Endothelial cell of umbilical vein (primary cell): ENCODE data around the gene TTC13. TPM values are rescaled to one million over a fixed set of nuclear protein-coding genes. Genes with fewer than 3 reads are reported as not detected.

ENCODE experiments used
- BruUV-seq: library from RNA; stranded (reverse); fragments of 400-500 nt; replicated peaks from 2 replicates; lab custom pipeline; 2021; lab: Mats Ljungman, UMichigan
- CTCF ChIA-PET: fragments of 300-600, 350-600 bp; sonication (Branson Sonifier 250); formaldehyde crosslinking; loops from one replicate; lab custom pipeline; 2021; ENCODE audit warnings: antibody characterized with exemption, inconsistent platforms; lab: Charles Lee
- POLR2A ChIA-PET: fragments of 300-600, 350-600 bp; sonication (Branson Sonifier 250); formaldehyde crosslinking; loops from one replicate; lab custom pipeline; 2021; ENCODE audit warnings: antibody characterized with exemption, inconsistent platforms; lab: Charles Lee
- DNase-seq: peaks from one replicate; pipeline ENCODE4 v3.0.0-alpha.2; 2011; ENCODE audit warnings: low read depth, low spot score
- FAIRE-seq: peaks from 2 replicates; lab custom pipeline; 2011; peaks lifted over from hg19 to GRCh38; lab: Jason Lieb, UNC
- H2AFZ ChIP-seq: 2 replicates; pipeline ENCODE4 v1.6.0; 2012; ENCODE audit warnings: low read depth, low read length, control low read depth, inconsistent platforms
- H3K27ac ChIP-seq: 2 replicates; pipeline ENCODE4 v1.5.1; 2011; ENCODE audit warnings: low read depth, mild to moderate bottlenecking, control low read depth, low read length, moderate library complexity; ENCODE audit not compliant: insufficient read depth
- H3K27me3 ChIP-seq, 2 experiments: 2 replicates each; pipeline versions ENCODE4 v1.6.0 to v1.6.1; 2011; ENCODE audit warnings: low read length in 2 of 2, mixed read lengths in 1 of 2; ENCODE audit not compliant: control insufficient read depth in 2 of 2, insufficient read depth in 2 of 2
- H3K36me3 ChIP-seq, 2 experiments: 2 replicates in 1 of 2; 3 replicates in 1 of 2; pipeline ENCODE4 v1.5.1; 2011; ENCODE audit warnings: low read length in 2 of 2, mild to moderate bottlenecking in 1 of 2, moderate library complexity in 1 of 2; ENCODE audit not compliant: control insufficient read depth in 2 of 2, insufficient read depth in 2 of 2; ENCODE audit errors: extremely low read depth in 1 of 2
- H3K4me1 ChIP-seq: 3 replicates; pipeline ENCODE4 v1.5.1; 2011; ENCODE audit warnings: mild to moderate bottlenecking, low read length; ENCODE audit not compliant: control insufficient read depth, insufficient read depth; ENCODE audit errors: extremely low read depth
- H3K4me2 ChIP-seq: 2 replicates; pipeline ENCODE4 v1.6.1; 2011; ENCODE audit warnings: low read length, control low read depth, mixed read lengths; ENCODE audit not compliant: insufficient read depth
- H3K4me3 ChIP-seq, 3 experiments: fragments of 200-600 bp in 1 of 3; sonication (generic), shearing (Covaris generic) in 1 of 3; replicated peaks in 1 of 3; 2 replicates each; pipeline ENCODE4 v1.5.1; 2011 to 2016; ENCODE audit warnings: control low read depth in 3 of 3, low read length in 3 of 3, mild to moderate bottlenecking in 2 of 3, inconsistent platforms in 1 of 3, low read depth in 1 of 3, moderate library complexity in 1 of 3; ENCODE audit not compliant: insufficient read depth in 1 of 3
- H3K79me2 ChIP-seq: 2 replicates; pipeline ENCODE4 v1.6.0; 2012; ENCODE audit warnings: low read length, inconsistent platforms; ENCODE audit not compliant: control insufficient read depth, insufficient read depth
- H3K9ac ChIP-seq: replicated peaks from 2 replicates; pipeline ENCODE3; 2011; ENCODE audit warnings: low read length, control low read depth; ENCODE audit not compliant: insufficient read depth; ENCODE audit errors: extremely low read depth
- H3K9me1 ChIP-seq: replicated peaks from 3 replicates; pipeline ENCODE4 v1.6.0; 2011; ENCODE audit warnings: mild to moderate bottlenecking, low read length; ENCODE audit not compliant: control insufficient read depth, insufficient read depth; ENCODE audit errors: extremely low read depth
- H3K9me3 ChIP-seq: replicated peaks from 2 replicates; pipeline ENCODE4 v1.5.1; 2012; ENCODE audit warnings: low read length, inconsistent platforms; ENCODE audit not compliant: control insufficient read depth, insufficient read depth
- H4K20me1 ChIP-seq: replicated peaks from 2 replicates; pipeline ENCODE3; 2011; ENCODE audit warnings: mild to moderate bottlenecking, low read length; ENCODE audit not compliant: control insufficient read depth, insufficient read depth; ENCODE audit errors: extremely low read depth
- CTCF ChIP-seq, 2 donors: IDR thresholded peaks; 1 replicate in 1 of 2; 2 replicates in 1 of 2; pipeline ENCODE4 v1.5.1; 2011; ENCODE audit warnings: low read length in 2 of 2, mild to moderate bottlenecking in 2 of 2, moderate library complexity in 2 of 2, control low read depth in 1 of 2, inconsistent platforms in 1 of 2, low read depth in 1 of 2; ENCODE audit not compliant: insufficient read depth in 1 of 2; ENCODE audit errors: extremely low read depth in 1 of 2
- EZH2 ChIP-seq: IDR thresholded peaks from 2 replicates; pipeline ENCODE4 v1.6.1; 2012; ENCODE audit warnings: borderline replicate concordance, low read depth, mild to moderate bottlenecking, moderate library complexity, low read length, inconsistent platforms; ENCODE audit not compliant: severe bottlenecking
- FOS ChIP-seq: IDR thresholded peaks from 2 replicates; pipeline ENCODE4 v1.6.1; 2011; ENCODE audit warnings: mild to moderate bottlenecking, low read length, moderate library complexity, borderline replicate concordance; ENCODE audit not compliant: insufficient read depth
- GATA2 ChIP-seq: IDR thresholded peaks from 2 replicates; pipeline ENCODE4 v1.7.0; 2011; ENCODE audit warnings: low read depth, mild to moderate bottlenecking, moderate library complexity, mixed read lengths, low read length; ENCODE audit not compliant: insufficient read length, insufficient read depth
- JUN ChIP-seq: IDR thresholded peaks from 2 replicates; pipeline ENCODE4 v1.6.1; 2011; ENCODE audit warnings: borderline replicate concordance, low read depth; ENCODE audit not compliant: insufficient read length, insufficient read depth
- MYC ChIP-seq: IDR thresholded peaks from one replicate; pipeline ENCODE4 v1.6.1; 2011; ENCODE audit warnings: mild to moderate bottlenecking, low read depth, low read length
- POLR2A ChIP-seq: IDR thresholded peaks from 2 replicates; pipeline ENCODE4 v1.6.1; 2012; ENCODE audit warnings: low read depth, mild to moderate bottlenecking, control low read depth, low read length
- POLR2AphosphoS5 ChIP-seq: IDR thresholded peaks from 2 replicates; pipeline ENCODE4 v1.6.1; 2012; ENCODE audit warnings: low read depth, mild to moderate bottlenecking, control low read depth, low read length, moderate library complexity; ENCODE audit not compliant: insufficient read depth
- dilution Hi-C: fragments of 300-500 bp; cut with MboI; formaldehyde crosslinking; loops from one replicate; pipeline ENCODE4 v1.15.0; 2019; ENCODE audit warnings: low sequenced_read_pairs; ENCODE audit not compliant: extremely low pct_ligation_motif_present
- intact Hi-C: fragments of 100-400 bp; cut with micrococcal nuclease; formaldehyde crosslinking; loops from one replicate; pipeline ENCODE4 v1.10.0; 2022
- polyA plus RNA-seq, 4 experiments: library from polyadenylated mRNA; depleted of rRNA in 3 of 4; stranded (reverse) in 3 of 4; unstranded in 1 of 4; fragments of >200 nt; gene quantifications; 2 replicates each; pipeline versions ENCODE4 v1.2.1 to v1.2.3, GENCODE V29; 2011 to 2012; ENCODE audit warnings: missing spikeins in 1 of 4
- total RNA-seq: library from RNA; stranded (reverse); gene quantifications from 2 replicates; pipeline ENCODE4 v1.2.3, GENCODE V29; 2021

Gene TTC13
- total and polyA plus RNA-seq, 2 donors (not counting 3 experiments of a cell fraction or from before 2014, with no cell fraction given) = 8.8 to 23.9 TPM

DNA sequence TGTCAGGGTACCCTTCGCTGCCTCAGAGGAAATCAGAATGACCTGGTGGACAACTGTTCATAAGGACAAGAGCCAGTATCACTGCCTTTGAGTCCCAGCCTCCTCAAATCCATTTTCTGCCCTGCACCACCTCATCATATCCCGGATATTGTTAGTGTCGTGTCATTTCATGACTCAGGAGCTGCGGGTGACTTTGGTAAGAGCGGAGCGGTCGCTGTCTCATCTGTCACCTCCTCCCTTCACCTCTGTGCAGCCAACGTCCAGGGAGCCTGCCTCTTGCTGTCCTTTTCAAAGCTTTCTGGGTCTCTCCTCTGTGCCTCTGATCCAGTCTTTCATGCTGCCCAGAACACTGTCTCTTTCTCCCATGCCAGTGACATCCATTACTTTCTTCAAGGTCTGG, 103.3 kb downstream of the TTC13 start:
- ChIA-PET POLR2A (no interaction called here), CTCF (no interaction called here)
- BruUV-seq = no TSS peak
- no peaks in the 10 kb centered on the region for H4K20me1 ChIP-seq
- H3K4me1 ChIP-seq = no peaks in the 10 kb centered on the region
- no peaks in the 10 kb centered on the region for H3K9me3 ChIP-seq
- H3K4me3 ChIP-seq = no peak overlapping the region
- no peak overlapping the region for H2AFZ ChIP-seq
- no peak overlapping the region for H3K27ac ChIP-seq
- H3K9ac ChIP-seq = no peak overlapping the region
- no peaks in the 10 kb centered on the region for H3K79me2 ChIP-seq
- TF ChIP-seq MYC (no peak), EZH2 (no peak), JUN (no peak), POLR2A (no peak), CTCF (IDR thresholded peaks at IDR 0.05; ENCODE audit: extremely low read depth in 1 of 2, insufficient read depth in 1 of 2, low read depth in 1 of 2, low read length in 2 of 2) (no peak), FOS (no peak), GATA2 (no peak)
- no peaks in the 10 kb centered on the region for H3K9me1 ChIP-seq
- H3K4me2 ChIP-seq = no peak overlapping the region
- no peaks in the 10 kb centered on the region for H3K36me3 ChIP-seq
- peaks cover 4 to 7% of the 10 kb centered on the region in 2 experiments for H3K27me3 ChIP-seq
- dilution Hi-C loops (no loop called here), intact Hi-C loops (no loop called here)
- DNase-seq = no peak
- FAIRE-seq = no peak

- H3K4me2 ChIP-seq = no peak overlapping the region
- dilution Hi-C loops = no loop called here
These were observed 107.7 kb downstream of the TTC13 start for GRCh38 chr1:230870916-230871315.

More at GRCh38 chr1:230870916-230871315, 107.7 kb downstream of the TTC13 start:
- Histone ChIP-seq H2AFZ (no peak overlapping the region), H3K9ac (no peak overlapping the region), H3K9me1 (no peaks in the 10 kb centered on the region), H3K9me3 (no peaks in the 10 kb centered on the region), H3K79me2 (no peaks in the 10 kb centered on the region), H3K36me3 (no peaks in the 10 kb centered on the region), H3K4me3 (no peak overlapping the region), H3K27ac (no peak overlapping the region), H4K20me1 (no peaks in the 10 kb centered on the region), H3K27me3 (no peaks in the 10 kb centered on the region), H3K4me1 (peaks cover 17% of the 10 kb centered on the region)
- CTCF ChIA-PET = no interaction called here
- no peak for TF ChIP-seq POLR2AphosphoS5
- no peak for TF ChIP-seq POLR2A
- TF ChIP-seq MYC = no peak
- no peak for TF ChIP-seq JUN
- TF ChIP-seq CTCF (IDR thresholded peaks at IDR 0.05; ENCODE audit: extremely low read depth in 1 of 2, insufficient read depth in 1 of 2, low read depth in 1 of 2, low read length in 2 of 2) = no peak
- no peak for TF ChIP-seq EZH2
- BruUV-seq = no TSS peak
- POLR2A ChIA-PET = no interaction called here
- intact Hi-C loops = no loop called here
- DNase-seq (no peak), FAIRE-seq (no peak)
